GM18519 (cell line): Measurements from ENCODE around the gene PC.
"Not testable (repeated sequence)": the region's sequence is repeated elsewhere in the genome, so short reads cannot be mapped to it uniquely, and the experiment has no call there.

Experiments
- ATAC-seq: cut with Tn5 transposase; IDR thresholded peaks from one replicate; pipeline ENCODE4 v1.9.1; 2021; ENCODE audit warnings: mild to moderate bottlenecking, moderate library complexity; ENCODE audit not compliant: unreplicated experiment, low FRiP score

The PC gene

GRCh38 chr11:66958232-66958955 is at the start of gene PC:
Gene PC, minus strand, starts transcription at chr11:66958383. Its CDS starts 86,224 bp downstream, at chr11:66872159.
- peak; percentile 72 for ATAC-seq

- ATAC-seq, result no peak
Measured at GRCh38 chr11:67007126-67007525, 48.9 kb upstream of the PC start.

- no peak for ATAC-seq
Measured at GRCh38 chr11:67006029-67006884, 48.1 kb upstream of the PC start.

GRCh38 chr11:67005200-67005599 is 47.0 kb upstream of the PC start:
- not testable (repeated sequence) for ATAC-seq

GRCh38 chr11:67002921-67003411 is 44.8 kb upstream of the PC start:
- ATAC-seq, result no peak

- ATAC-seq, result no peak
Measured at GRCh38 chr11:67002297-67002913, 44.2 kb upstream of the PC start.

- no peak for ATAC-seq
Measured at GRCh38 chr11:67001332-67001731, 43.1 kb upstream of the PC start.

GRCh38 chr11:66999555-66999954 is 41.4 kb upstream of the PC start:
- no peak for ATAC-seq

GRCh38 chr11:66996609-66997273 is 38.6 kb upstream of the PC start:
- no peak for ATAC-seq

- no peak for ATAC-seq
Measured at GRCh38 chr11:66992041-66992440, 33.9 kb upstream of the PC start.

GRCh38 chr11:66989360-66989759 is 31.2 kb upstream of the PC start:
- not testable (repeated sequence) for ATAC-seq

- not testable (repeated sequence) for ATAC-seq
Measured at GRCh38 chr11:66988741-66989140, 30.6 kb upstream of the PC start.

- no peak for ATAC-seq
Measured at GRCh38 chr11:66987924-66988637, 29.9 kb upstream of the PC start.

- no peak for ATAC-seq
Measured at GRCh38 chr11:66987158-66987620, 29.0 kb upstream of the PC start.

- ATAC-seq, result no peak
Measured at GRCh38 chr11:66986178-66986545, 28.0 kb upstream of the PC start.

- ATAC-seq, result no peak
Measured at GRCh38 chr11:66985508-66986177, 27.5 kb upstream of the PC start.

GRCh38 chr11:66983275-66983924 is 25.2 kb upstream of the PC start:
- ATAC-seq, result no peak

- ATAC-seq, result no peak
Measured at GRCh38 chr11:66981976-66982578, 23.9 kb upstream of the PC start.
